ENCODE results near the gene MAP4K4. TPM values are rescaled to one million over a fixed set of nuclear protein-coding genes. Genes with fewer than 3 reads are reported as not detected.

MAP4K4 gene
- total and polyA plus RNA-seq, 12 donors, result 8.7 to 43.1 (median 21.8) TPM

DNA sequence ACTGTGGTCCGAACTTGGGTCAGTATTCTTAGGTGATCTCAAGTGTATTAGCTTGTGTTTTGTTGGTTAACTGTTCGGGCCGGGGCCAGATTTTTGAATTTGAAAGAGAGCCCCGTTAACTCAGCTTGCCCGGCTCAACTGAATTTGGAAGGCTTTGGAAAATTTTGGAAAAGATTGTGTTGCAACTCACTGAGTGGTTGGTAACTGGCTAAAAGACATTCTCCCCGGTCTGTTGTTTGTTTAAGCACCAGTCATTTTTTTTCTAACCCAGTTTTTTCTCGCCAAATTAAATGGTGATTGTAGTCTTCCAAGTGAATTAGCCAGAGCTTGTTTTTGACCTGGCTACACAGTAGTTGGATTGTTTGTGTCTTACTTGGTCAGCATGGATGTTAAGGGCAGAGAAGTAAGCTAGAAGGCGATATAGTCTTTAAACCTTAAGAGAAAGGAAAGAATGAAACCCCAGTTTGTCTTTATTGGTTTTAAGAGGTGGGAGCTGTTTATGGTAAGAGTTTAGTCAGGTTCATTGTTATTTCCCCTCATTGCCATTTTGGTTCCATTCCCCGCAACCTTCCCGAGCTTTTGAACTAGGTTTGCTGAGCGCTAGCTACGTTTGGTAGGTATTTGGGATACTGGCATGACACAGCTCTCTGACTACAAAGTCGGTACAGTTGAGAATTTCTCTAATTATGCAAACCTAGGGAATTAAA is 2.4 kb downstream of the MAP4K4 start:
- WGBS, 4 donors, result 71 to 75% (median 75%) methylated on average over 13 of the region's 13 CpGs
- Histone ChIP-seq H3K36me3 (replicated peaks in 1 of 2) (no peaks in the 10 kb centered on the region), H3K4me3 (peak overlapping the region in 1 of 4 donors; percentile 91), H3K27me3 (no peaks in the 10 kb centered on the region), H3K27ac (no peak overlapping the region), H3K9me3 (replicated peaks in 1 of 3) (no peaks in the 10 kb centered on the region), H3K4me1 (replicated peaks in 1 of 2) (peaks cover 3 to 43% of the 10 kb centered on the region in 2 donors)
- intact Hi-C loops (cut with DNase I), result loop anchor here in 1 of 2 donors (10.0 kb wide), 2 partner anchors 125 to 285 kb away; no protein-coding TSS in a partner anchor
- TF ChIP-seq, protein P1, sequence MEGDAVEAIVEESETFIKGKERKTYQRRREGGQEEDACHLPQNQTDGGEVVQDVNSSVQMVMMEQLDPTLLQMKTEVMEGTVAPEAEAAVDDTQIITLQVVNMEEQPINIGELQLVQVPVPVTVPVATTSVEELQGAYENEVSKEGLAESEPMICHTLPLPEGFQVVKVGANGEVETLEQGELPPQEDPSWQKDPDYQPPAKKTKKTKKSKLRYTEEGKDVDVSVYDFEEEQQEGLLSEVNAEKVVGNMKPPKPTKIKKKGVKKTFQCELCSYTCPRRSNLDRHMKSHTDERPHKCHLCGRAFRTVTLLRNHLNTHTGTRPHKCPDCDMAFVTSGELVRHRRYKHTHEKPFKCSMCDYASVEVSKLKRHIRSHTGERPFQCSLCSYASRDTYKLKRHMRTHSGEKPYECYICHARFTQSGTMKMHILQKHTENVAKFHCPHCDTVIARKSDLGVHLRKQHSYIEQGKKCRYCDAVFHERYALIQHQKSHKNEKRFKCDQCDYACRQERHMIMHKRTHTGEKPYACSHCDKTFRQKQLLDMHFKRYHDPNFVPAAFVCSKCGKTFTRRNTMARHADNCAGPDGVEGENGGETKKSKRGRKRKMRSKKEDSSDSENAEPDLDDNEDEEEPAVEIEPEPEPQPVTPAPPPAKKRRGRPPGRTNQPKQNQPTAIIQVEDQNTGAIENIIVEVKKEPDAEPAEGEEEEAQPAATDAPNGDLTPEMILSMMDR (IDR thresholded peaks at IDR 0.05), result no peak
- no peak for TF ChIP-seq POLR2A (IDR thresholded peaks at IDR 0.05)
- no peak for DNase-seq

DNA sequence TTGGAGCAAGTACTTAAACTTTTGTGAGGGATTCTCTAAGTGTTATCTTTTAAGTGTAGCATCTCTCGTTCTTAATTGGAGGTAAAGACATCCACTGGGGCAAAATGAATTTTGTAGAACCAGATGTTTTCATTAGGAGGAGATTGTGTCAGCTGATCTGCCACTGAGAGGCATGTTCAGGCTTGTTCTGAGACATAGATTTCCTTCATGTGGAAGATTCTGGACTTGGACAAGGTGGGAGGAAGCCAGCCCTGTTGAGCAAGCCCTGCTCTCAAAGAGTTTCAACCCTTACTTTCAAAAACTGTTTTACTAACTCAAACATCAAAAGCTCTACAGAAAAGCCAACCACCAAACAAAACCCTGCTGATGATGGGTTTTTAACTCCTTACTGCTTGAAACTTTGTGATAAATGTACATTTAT is 6.5 kb downstream of the MAP4K4 start:
- no peaks in the 10 kb centered on the region for H3K36me3 ChIP-seq (replicated peaks in 1 of 2)
- no peak overlapping the region for H3K4me3 ChIP-seq
- H3K27me3 ChIP-seq, result no peaks in the 10 kb centered on the region
- intact Hi-C loops (cut with DNase I), result no loop called here
- TF ChIP-seq, protein P1 (IDR thresholded peaks at IDR 0.05), result no peak
- no peak for TF ChIP-seq POLR2A (IDR thresholded peaks at IDR 0.05)
- H3K4me1 ChIP-seq (replicated peaks in 1 of 2), result peaks cover 4 to 36% of the 10 kb centered on the region in 2 donors
- no peaks in the 10 kb centered on the region for H3K9me3 ChIP-seq (replicated peaks in 1 of 3)
- no peak overlapping the region for H3K27ac ChIP-seq
- WGBS, 4 donors, result 77 to 83% (median 79%) methylated on average over 1 of the region's 1 CpG
- peak in 1 of 7 donors; percentile 7 for DNase-seq

DNA sequence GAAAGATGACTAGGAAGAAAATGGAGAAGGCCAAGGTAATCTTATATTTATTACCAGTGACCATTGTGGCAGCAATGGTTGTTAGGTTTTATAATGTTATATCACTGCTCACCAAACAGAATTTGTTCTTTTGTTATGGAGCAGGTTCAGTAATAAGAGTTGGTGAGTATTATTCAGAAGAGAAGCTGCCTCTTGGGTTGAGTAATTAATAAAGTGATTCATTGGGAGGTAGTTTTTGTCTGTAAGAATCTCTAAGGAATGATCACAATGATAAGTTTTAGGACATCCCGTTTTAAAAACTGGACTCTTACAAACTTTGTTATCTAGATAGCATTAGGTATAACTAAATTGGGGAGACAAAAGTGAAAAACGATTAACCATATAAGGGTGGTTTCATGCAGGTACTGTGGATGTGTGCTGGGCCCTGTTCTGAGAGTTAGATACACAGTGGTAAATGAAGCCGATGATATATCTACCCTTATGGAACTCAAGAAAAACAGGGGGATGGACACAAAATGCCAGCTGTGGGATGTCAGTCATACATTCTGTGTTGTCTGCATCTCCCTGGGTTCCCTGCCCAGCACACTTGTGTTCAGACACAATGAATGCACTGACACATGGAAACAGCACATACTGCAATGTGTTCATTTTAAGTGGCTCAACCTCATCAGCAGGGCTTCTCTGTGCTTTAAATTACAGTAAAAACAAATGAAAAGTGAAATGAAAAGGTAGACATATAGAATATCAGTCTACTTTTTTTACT is 7.5 kb downstream of the MAP4K4 start:
- 66 to 71% (median 67%) methylated on average over 3 of the region's 3 CpGs for WGBS, 4 donors
- no peak overlapping the region for H3K27ac ChIP-seq
- H3K4me1 ChIP-seq (replicated peaks in 1 of 2), result peaks cover 6 to 37% of the 10 kb centered on the region in 2 donors
- no peaks in the 10 kb centered on the region for H3K27me3 ChIP-seq
- intact Hi-C loops (cut with DNase I), result no loop called here
- no peak for TF ChIP-seq POLR2A (IDR thresholded peaks at IDR 0.05)
- TF ChIP-seq, protein P1 (IDR thresholded peaks at IDR 0.05), result no peak
- H3K4me3 ChIP-seq, result no peak overlapping the region
- no peaks in the 10 kb centered on the region for H3K36me3 ChIP-seq (replicated peaks in 1 of 2)
- DNase-seq, result no peak
- H3K9me3 ChIP-seq (replicated peaks in 1 of 3), result no peaks in the 10 kb centered on the region

DNA sequence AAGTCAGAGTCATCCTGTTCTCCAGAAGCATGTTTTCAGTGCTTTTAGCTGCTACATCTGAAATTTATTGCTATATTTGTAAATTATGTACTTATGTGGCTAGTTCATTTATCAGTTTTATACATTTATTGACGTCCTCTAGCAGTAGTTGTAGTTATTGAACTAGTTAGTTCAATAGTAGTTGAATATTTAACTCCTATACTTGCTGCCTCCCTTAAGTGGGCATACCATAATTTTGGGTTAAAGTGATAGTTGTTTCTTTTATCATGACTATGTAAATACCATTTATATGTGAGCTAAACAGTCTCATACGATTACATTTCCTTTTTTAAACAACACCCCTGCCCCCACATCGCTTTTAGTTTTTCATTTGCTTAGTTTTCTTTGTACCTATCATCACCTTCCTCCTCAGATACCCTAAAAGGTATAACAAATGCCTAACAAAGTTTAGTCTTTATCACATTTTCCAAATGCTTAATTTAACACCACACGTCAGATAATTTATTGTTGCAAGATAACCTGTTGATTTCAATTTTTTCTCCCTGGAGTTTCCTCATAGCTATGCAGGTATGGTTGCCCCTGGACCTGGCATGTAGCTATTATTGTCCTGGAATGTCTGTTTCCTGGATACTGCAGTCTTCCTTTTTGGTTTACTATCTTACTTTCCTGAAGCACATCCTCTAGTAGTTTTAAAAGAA is 8.8 kb downstream of the MAP4K4 start:
- H3K27me3 ChIP-seq, result no peaks in the 10 kb centered on the region
- H3K4me1 ChIP-seq (replicated peaks in 1 of 2), result peaks cover 8 to 39% of the 10 kb centered on the region in 2 donors
- no peak overlapping the region for H3K27ac ChIP-seq
- intact Hi-C loops (cut with DNase I), result no loop called here
- no peak for TF ChIP-seq POLR2A (IDR thresholded peaks at IDR 0.05)
- TF ChIP-seq, protein P1 (IDR thresholded peaks at IDR 0.05), result no peak
- H3K36me3 ChIP-seq (replicated peaks in 1 of 2), result no peaks in the 10 kb centered on the region
- H3K9me3 ChIP-seq (replicated peaks in 1 of 3), result no peaks in the 10 kb centered on the region
- WGBS, 4 donors, result 84 to 88% (median 86%) methylated on average over 4 of the region's 4 CpGs
- no peak for DNase-seq
- no peak overlapping the region for H3K4me3 ChIP-seq

All from adrenal gland (tissue), 12 donors.